Mesenchymal stem cell (in vitro differentiated cells and primary cell): Measurements from ENCODE around the gene ZNF804B.

Experiments
- DNase-seq: peaks from one replicate; pipeline ENCODE4 v3.0.0-alpha.2; 2013
- H2AFZ ChIP-seq: one replicate; pipeline ENCODE4 v1.6.1; 2013; ENCODE audit warnings: low read depth, mild to moderate bottlenecking, control low read depth, inconsistent platforms, low read length, moderate library complexity
- H2AK5ac ChIP-seq: 2 replicates; pipeline ENCODE4 v1.6.1; 2013; ENCODE audit warnings: low read length, moderate library complexity, mild to moderate bottlenecking, inconsistent platforms; ENCODE audit not compliant: severe bottlenecking
- H2BK120ac ChIP-seq: one replicate; pipeline ENCODE4 v1.6.1; 2013; ENCODE audit warnings: low read depth, mild to moderate bottlenecking, inconsistent platforms, low read length, moderate library complexity
- H2BK12ac ChIP-seq, 2 experiments: one replicate each; pipeline ENCODE4 v1.6.1; 2013; ENCODE audit warnings: inconsistent platforms in 2 of 2, low read length in 2 of 2, mild to moderate bottlenecking in 2 of 2, moderate library complexity in 2 of 2, control low read depth in 1 of 2
- H2BK15ac ChIP-seq: one replicate; pipeline ENCODE4 v1.6.1; 2013; ENCODE audit warnings: mild to moderate bottlenecking, low read depth, inconsistent platforms; ENCODE audit not compliant: poor library complexity, severe bottlenecking
- H2BK5ac ChIP-seq: 2 replicates; pipeline ENCODE4 v1.6.1; 2013; ENCODE audit warnings: low read depth, mild to moderate bottlenecking, low read length, control low read depth, inconsistent platforms; ENCODE audit not compliant: poor library complexity, severe bottlenecking
- H3K14ac ChIP-seq, 2 experiments: one replicate each; pipeline ENCODE4 v1.6.1; 2013; ENCODE audit warnings: inconsistent platforms in 2 of 2, low read length in 2 of 2, control low read depth in 1 of 2, mild to moderate bottlenecking in 1 of 2, moderate library complexity in 1 of 2
- H3K18ac ChIP-seq, 2 experiments: one replicate each; pipeline ENCODE4 v1.6.1; 2013; ENCODE audit warnings: inconsistent platforms in 2 of 2, low read length in 2 of 2, control low read depth in 1 of 2, low read depth in 1 of 2, mild to moderate bottlenecking in 1 of 2
- H3K23ac ChIP-seq, 2 experiments: one replicate each; pipeline ENCODE4 v1.6.1; 2013; ENCODE audit warnings: inconsistent platforms in 2 of 2, low read length in 2 of 2, mild to moderate bottlenecking in 2 of 2, moderate library complexity in 2 of 2, control low read depth in 1 of 2
- H3K27ac ChIP-seq: 2 replicates; pipeline ENCODE4 v1.5.1; 2013; ENCODE audit warnings: mild to moderate bottlenecking, moderate library complexity, low read length, control low read depth, inconsistent platforms; ENCODE audit not compliant: poor library complexity, severe bottlenecking
- H3K27me3 ChIP-seq, 2 experiments: 2 replicates each; pipeline versions ENCODE4 v1.6.1 to v1.7.0; 2013; ENCODE audit warnings: low read length in 2 of 2, mild to moderate bottlenecking in 2 of 2, moderate library complexity in 2 of 2, control low read depth in 1 of 2, inconsistent platforms in 1 of 2; ENCODE audit not compliant: control insufficient read depth in 1 of 2, insufficient read depth in 1 of 2
- H3K36me3 ChIP-seq, 2 experiments: 2 replicates each; pipeline versions ENCODE4 v1.6.1 to v1.7.0; 2013; ENCODE audit warnings: low read length in 2 of 2, control low read depth in 1 of 2, inconsistent platforms in 1 of 2, low read depth in 1 of 2, mild to moderate bottlenecking in 1 of 2; ENCODE audit not compliant: insufficient read depth in 2 of 2, control insufficient read depth in 1 of 2
- H3K4ac ChIP-seq, 2 experiments: one replicate each; pipeline ENCODE4 v1.6.1; 2013; ENCODE audit warnings: inconsistent platforms in 2 of 2, low read length in 2 of 2, mild to moderate bottlenecking in 2 of 2, moderate library complexity in 2 of 2, control low read depth in 1 of 2, low read depth in 1 of 2
- H3K4me1 ChIP-seq: 2 replicates; pipeline ENCODE4 v1.6.1; 2013; ENCODE audit warnings: low read depth, low read length, control low read depth; ENCODE audit not compliant: control insufficient read depth, insufficient read depth
- H3K4me2 ChIP-seq: 2 replicates; pipeline ENCODE4 v1.6.1; 2013; ENCODE audit warnings: low read length, mild to moderate bottlenecking, inconsistent platforms; ENCODE audit not compliant: poor library complexity, severe bottlenecking
- H3K4me3 ChIP-seq, 2 experiments: 2 replicates each; pipeline versions ENCODE4 v1.5.1 to v1.7.0; 2013; ENCODE audit warnings: low read length in 2 of 2, mild to moderate bottlenecking in 2 of 2, control low read depth in 1 of 2, low read depth in 1 of 2; ENCODE audit not compliant: insufficient read depth in 1 of 2
- H3K79me1 ChIP-seq: replicated peaks from 2 replicates; pipeline ENCODE4 v1.6.1; 2013; ENCODE audit warnings: mild to moderate bottlenecking, control low read depth, low read length, inconsistent platforms; ENCODE audit not compliant: poor library complexity, severe bottlenecking
- H3K9ac ChIP-seq: 2 replicates; pipeline ENCODE4 v1.7.0; 2013; ENCODE audit warnings: mild to moderate bottlenecking, low read length, moderate library complexity
- H3K9me3 ChIP-seq: 2 replicates; pipeline ENCODE4 v1.7.0; 2013; ENCODE audit warnings: mild to moderate bottlenecking, low read length; ENCODE audit not compliant: control insufficient read depth
- H4K8ac ChIP-seq: one replicate; pipeline ENCODE4 v1.6.1; 2013; ENCODE audit warnings: inconsistent platforms, mild to moderate bottlenecking, low read length, moderate library complexity
- H4K91ac ChIP-seq: one replicate; pipeline ENCODE4 v1.6.1; 2013; ENCODE audit warnings: mild to moderate bottlenecking, low read length, inconsistent platforms
- whole genome bisulfite sequencing: methylation state at CpG from one replicate; pipeline ENCODE4 v1.1.7; 2013; ENCODE audit warnings: mixed read lengths; 5-methylcytosine and 5-hydroxymethylcytosine counted together

The ZNF804B gene

GRCh38 chr7:89053130-89053529 lies 293.6 kb downstream of the ZNF804B start:
- Histone ChIP-seq H3K79me1 (no peaks in the 10 kb centered on the region), H4K91ac (no peak overlapping the region), H2AK5ac (no peak overlapping the region), H2BK5ac (no peak overlapping the region), H2BK120ac (no peak overlapping the region), H2BK12ac (no peak overlapping the region), H3K4ac (no peak overlapping the region), H3K9ac (no peak overlapping the region), H3K27me3 (no peaks in the 10 kb centered on the region), H2BK15ac (no peak overlapping the region), H3K4me3 (no peak overlapping the region), H3K27ac (no peak overlapping the region), H3K4me2 (no peak overlapping the region), H3K9me3 (no peaks in the 10 kb centered on the region), H3K23ac (no peak overlapping the region), H4K8ac (no peak overlapping the region), H3K18ac (no peak overlapping the region), H3K14ac (no peak overlapping the region), H3K4me1 (no peaks in the 10 kb centered on the region), H2AFZ (no peak overlapping the region), H3K36me3 (no peaks in the 10 kb centered on the region)
- no CpG with 5 or more reads among the region's 2 CpGs for WGBS
- no peak for DNase-seq

GRCh38 chr7:89054361-89054760 lies 294.9 kb downstream of the ZNF804B start:
- no peak overlapping the region for H2AK5ac ChIP-seq
- H3K27ac ChIP-seq = no peak overlapping the region
- WGBS = no CpG with 5 or more reads among the region's 2 CpGs
- H4K91ac ChIP-seq = no peak overlapping the region
- H3K4me2 ChIP-seq = no peak overlapping the region
- DNase-seq = no peak
- H3K9ac ChIP-seq = no peak overlapping the region
- H3K4me1 ChIP-seq = no peaks in the 10 kb centered on the region
- H3K18ac ChIP-seq = no peak overlapping the region
- H2AFZ ChIP-seq = no peak overlapping the region
- H2BK5ac ChIP-seq = no peak overlapping the region
- H3K9me3 ChIP-seq = no peaks in the 10 kb centered on the region
- no peak overlapping the region for H2BK120ac ChIP-seq
- H3K4ac ChIP-seq = no peak overlapping the region
- H2BK15ac ChIP-seq = no peak overlapping the region
- no peak overlapping the region for H3K23ac ChIP-seq
- no peaks in the 10 kb centered on the region for H3K36me3 ChIP-seq
- no peak overlapping the region for H4K8ac ChIP-seq
- no peak overlapping the region for H3K4me3 ChIP-seq
- H2BK12ac ChIP-seq = no peak overlapping the region
- H3K14ac ChIP-seq = no peak overlapping the region
- H3K27me3 ChIP-seq = no peaks in the 10 kb centered on the region
- no peaks in the 10 kb centered on the region for H3K79me1 ChIP-seq

DNA sequence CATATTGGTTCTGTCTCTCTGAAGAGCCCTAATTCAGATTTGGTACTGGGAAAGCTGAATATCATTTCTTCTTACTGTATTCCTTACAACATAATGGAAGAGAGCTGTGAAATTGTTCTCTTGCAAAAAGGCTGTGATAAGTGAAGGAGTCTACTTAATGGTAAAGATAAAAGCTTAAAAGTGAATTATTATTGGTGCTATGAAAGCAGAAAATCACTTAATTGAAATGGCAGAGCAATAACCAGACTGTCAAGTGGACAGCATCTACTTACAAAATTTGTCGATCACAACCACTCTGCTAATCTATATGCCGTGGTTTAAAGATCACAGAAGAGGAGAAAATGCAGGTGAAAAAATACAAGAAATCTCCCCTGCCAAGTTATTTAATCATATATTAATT lies 300.7 kb downstream of the ZNF804B start:
- Histone ChIP-seq H3K14ac (no peak overlapping the region), H3K4me2 (no peak overlapping the region), H3K9ac (no peak overlapping the region), H3K18ac (no peak overlapping the region), H3K9me3 (no peaks in the 10 kb centered on the region), H4K8ac (no peak overlapping the region), H3K36me3 (no peaks in the 10 kb centered on the region), H3K4ac (no peak overlapping the region), H2BK5ac (no peak overlapping the region), H2AK5ac (no peak overlapping the region), H2BK15ac (no peak overlapping the region), H3K4me1 (no peaks in the 10 kb centered on the region), H3K27ac (no peak overlapping the region), H2BK120ac (no peak overlapping the region), H3K4me3 (no peak overlapping the region), H2BK12ac (no peak overlapping the region), H3K23ac (no peak overlapping the region), H2AFZ (no peak overlapping the region), H4K91ac (no peak overlapping the region), H3K79me1 (no peaks in the 10 kb centered on the region), H3K27me3 (no peaks in the 10 kb centered on the region)
- DNase-seq = no peak
- 100% methylated on average over 2 of the region's 2 CpGs for WGBS

GRCh38 chr7:89064831-89065230 lies 305.3 kb downstream of the ZNF804B start:
- no peaks in the 10 kb centered on the region for H3K9me3 ChIP-seq
- H3K4me3 ChIP-seq = no peak overlapping the region
- no peaks in the 10 kb centered on the region for H3K36me3 ChIP-seq

More at GRCh38 chr7:89064831-89065230, 305.3 kb downstream of the ZNF804B start:
- H2BK15ac ChIP-seq = no peak overlapping the region
- 53% methylated on average over 3 of the region's 3 CpGs for WGBS
- H3K23ac ChIP-seq = no peak overlapping the region
- no peak overlapping the region for H4K91ac ChIP-seq
- H3K27ac ChIP-seq = no peak overlapping the region
- no peak overlapping the region for H2BK120ac ChIP-seq
- no peak overlapping the region for H3K18ac ChIP-seq
- no peaks in the 10 kb centered on the region for H3K79me1 ChIP-seq
- no peak overlapping the region for H2BK5ac ChIP-seq
- H3K4me1 ChIP-seq = no peaks in the 10 kb centered on the region
- no peak overlapping the region for H3K4me2 ChIP-seq
- no peak for DNase-seq
- H4K8ac ChIP-seq = no peak overlapping the region
- H2AK5ac ChIP-seq = no peak overlapping the region
- H2BK12ac ChIP-seq = no peak overlapping the region
- no peaks in the 10 kb centered on the region for H3K27me3 ChIP-seq
- no peak overlapping the region for H3K4ac ChIP-seq
- no peak overlapping the region for H3K9ac ChIP-seq
- H3K14ac ChIP-seq = no peak overlapping the region
- H2AFZ ChIP-seq = no peak overlapping the region
